SIG-M5 treated with dmso at 0.1 percent for 504 hours (cell line): Measurements from ENCODE around the gene MYO5C.

Experiments
- DNase-seq: peaks from one replicate; lab custom pipeline; 2025; ENCODE audit not compliant: unreplicated experiment; lab: John Stamatoyannopoulos, UW

MYO5C gene

GRCh38 chr15:52280326-52281084 is 15.1 kb downstream of the MYO5C start:
- DNase-seq = no peak

DNA sequence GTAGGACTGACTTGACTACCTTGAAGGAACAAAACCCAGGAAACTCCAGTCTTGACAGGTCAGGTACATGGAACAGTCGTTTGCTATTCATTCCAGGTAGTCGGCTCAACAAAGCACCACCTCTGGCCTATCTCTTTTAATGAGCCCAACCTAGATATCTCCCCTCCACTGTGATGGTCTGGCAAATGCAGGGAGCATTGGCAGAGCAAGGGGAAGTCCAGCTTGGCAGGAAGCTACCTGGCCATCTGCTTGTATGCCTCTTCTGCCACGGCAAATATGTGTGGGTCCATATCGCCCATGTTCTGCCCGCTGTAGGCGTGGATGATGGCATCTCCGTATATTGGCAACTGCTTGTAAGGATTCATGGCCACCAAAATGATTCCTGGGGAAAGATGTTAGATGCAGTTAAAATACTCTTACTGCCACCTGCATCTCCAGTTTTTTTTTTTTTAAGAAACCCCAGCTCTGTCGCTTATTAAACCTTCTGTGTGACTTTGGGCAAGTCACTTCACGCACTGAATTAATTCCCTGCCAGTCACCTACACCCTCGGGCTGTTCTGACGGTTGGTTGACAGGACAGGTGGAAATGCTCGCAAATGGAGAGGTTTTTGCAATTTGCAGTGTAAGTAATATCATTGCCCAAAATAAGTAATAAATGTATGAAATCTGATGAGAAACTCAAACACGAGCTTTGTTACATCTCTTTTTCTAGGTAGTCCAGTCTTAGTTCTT is 16.8 kb downstream of the MYO5C start:
- no peak for DNase-seq

DNA sequence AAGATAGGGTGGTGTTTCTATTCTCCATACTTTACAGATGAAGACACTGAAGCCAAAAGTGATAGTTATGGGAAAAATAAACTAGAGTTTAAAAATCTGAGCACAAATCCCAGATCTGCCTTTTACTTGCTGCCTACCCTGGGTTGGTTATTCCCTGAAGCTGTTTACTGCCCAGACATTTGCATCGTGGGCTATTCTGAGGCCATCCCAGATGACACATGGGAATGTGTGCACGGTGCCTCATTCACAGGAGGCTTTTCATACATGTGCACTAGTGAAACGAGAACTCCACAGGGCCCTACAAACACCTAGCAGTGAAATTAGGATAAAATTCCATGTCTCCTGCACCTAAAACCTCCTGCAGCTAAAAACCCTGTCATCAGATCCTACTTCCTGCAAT is 17.5 kb downstream of the MYO5C start:
- DNase-seq = no peak

DNA sequence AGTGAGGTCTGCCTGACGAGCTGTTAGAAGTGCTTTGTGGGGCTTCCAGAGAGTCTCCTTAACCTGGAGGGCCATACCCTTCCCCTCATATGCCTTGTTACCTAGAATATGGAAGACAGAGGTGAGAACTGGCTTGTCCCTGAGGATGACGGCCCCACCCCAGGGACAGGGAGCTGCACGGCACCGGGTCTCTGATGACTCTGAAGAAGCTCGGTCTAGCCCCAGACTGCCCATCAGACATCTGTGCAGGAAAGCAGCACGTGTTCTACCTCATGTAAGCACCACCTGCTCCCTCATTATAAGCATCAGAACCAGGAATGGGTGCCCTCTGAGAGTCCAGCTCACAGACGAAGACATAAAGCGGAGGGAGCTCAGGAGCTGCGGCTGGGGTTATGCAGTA is 18.0 kb downstream of the MYO5C start:
- no peak for DNase-seq

- no peak for DNase-seq
Observed at GRCh38 chr15:52276256-52276770, 19.3 kb downstream of the MYO5C start.

DNA sequence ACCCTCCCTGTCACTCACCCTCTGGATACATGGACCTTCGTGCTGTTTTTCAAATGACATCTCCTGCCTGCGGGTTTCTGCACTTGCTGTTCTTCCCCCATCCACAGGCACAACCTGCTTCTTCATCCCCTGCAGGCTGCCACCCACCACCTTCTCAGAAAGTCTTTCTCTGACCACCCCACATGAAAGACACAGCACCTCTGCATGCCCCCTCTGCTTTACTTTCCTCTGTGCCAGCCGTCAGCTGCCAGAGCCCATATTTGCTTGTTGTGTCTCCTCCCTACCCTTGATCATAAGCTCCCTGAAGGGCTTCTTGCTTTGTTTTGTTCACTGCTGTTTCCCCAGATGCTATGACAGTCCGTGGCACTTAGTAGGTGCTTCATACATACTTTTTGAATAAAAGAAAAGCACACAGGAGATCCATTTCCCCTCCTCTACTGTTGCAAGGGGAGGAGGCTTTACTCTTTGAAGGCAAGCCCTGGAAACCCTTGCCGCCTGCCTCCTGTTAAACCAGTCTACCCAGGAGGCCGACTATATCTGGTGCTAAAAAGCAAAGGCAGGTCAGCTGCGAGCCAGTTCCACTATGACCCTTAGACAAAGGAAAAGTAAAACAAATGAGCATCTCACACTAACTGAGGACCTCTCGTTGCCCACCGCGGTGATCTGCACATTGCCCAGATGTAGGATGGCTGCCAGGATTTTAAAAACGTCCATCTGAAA is 31.9 kb downstream of the MYO5C start:
- DNase-seq = no peak

DNA sequence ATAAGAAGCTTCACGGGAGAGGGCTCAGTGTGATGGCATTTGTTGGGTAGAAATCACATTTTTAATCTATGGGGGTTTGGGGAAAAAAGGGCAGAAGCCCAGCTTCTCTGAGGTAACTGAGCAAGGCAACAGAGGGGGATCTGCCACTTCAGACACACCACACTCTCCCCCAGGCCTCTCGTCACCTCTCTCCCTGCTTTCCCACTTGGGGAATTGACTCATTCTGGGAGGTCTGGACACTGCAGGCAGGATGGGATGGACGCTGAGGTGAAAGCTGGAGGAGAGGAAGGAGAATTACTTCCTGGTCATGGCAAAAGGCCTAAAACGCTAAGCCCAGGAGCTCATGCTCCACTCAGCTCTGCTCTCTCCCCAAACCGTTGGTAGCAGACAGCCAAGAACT is 33.2 kb downstream of the MYO5C start:
- DNase-seq = no peak

DNA sequence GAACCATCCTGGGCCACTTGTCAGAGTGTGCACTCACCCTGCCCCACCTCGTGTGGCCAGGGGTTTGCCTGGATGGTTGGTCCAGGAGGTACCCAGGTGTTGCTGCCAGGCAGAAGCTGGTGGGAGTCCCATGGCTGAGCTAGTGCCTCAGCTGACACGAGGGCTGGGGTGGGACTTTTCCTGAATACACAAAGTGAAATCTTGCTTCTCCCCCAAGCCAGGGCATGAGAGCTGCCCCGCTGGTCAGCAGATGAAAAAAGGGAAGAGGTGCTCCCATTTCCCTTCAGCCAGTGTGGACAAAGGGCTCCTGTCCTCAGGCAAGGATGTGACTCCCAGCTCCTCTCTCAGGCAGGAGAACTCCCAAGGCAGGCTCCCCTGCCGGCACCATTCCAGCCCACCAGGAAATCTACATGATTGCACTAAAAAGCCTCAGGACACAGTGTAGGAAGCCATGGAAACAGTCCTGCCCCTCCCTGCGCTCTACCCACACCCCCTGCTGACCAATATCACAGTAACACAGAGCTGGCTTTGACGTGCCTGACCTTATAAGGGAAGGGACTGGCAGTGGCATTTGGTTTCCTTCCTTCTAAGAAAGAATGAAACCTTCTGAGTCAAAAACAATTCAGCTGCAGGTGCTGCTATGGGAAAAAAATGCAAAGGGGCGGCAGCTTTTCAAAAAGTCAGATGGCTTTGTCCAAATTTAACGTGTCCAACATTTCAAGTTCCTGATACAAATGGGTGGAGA is 33.9 kb downstream of the MYO5C start:
- peak; percentile 39 for DNase-seq

- no peak for DNase-seq
Observed at GRCh38 chr15:52261026-52261425, 34.6 kb downstream of the MYO5C start.

DNA sequence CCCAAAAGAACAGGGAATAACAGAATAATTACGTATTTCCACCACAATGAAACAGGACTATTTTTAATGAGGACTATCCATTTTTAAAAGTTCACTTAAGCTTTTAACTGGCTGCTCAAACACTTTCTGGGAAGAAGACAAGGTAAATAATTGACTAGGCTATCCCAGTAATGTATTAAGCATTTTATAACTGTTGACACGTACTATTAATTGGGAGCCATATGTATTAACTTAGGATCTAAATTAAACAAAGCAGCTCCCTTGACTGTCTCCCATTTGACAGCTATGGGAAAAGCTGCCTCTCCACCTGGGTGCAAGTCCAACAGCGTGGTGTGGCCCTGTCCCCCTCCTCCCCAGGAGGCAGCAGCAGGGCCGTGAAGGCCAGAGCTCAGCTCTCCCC is 36.1 kb downstream of the MYO5C start:
- no peak for DNase-seq

GRCh38 chr15:52258461-52258860 is 37.1 kb downstream of the MYO5C start:
- DNase-seq = no peak

DNA sequence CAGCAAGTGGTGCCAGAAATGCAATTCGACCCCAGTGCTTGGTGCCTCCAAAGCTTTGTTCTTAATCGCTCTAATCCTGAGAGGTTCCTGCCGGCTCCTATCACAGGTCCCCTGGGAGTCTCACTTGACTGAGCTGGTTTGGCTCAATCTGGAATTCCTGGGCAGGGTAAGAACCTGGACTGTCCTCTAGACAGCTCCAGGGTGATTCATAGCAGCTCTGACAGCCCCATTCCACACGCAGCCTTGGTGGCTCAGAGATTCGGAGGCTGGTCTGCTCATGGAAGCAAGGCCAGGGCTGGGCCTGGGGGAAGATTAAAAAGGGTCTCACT is 37.9 kb downstream of the MYO5C start:
- DNase-seq = no peak

- DNase-seq = no peak
Observed at GRCh38 chr15:52256930-52257733, 38.5 kb downstream of the MYO5C start.

GRCh38 chr15:52256366-52256765 is 39.2 kb downstream of the MYO5C start:
- DNase-seq = peak; percentile 73

DNA sequence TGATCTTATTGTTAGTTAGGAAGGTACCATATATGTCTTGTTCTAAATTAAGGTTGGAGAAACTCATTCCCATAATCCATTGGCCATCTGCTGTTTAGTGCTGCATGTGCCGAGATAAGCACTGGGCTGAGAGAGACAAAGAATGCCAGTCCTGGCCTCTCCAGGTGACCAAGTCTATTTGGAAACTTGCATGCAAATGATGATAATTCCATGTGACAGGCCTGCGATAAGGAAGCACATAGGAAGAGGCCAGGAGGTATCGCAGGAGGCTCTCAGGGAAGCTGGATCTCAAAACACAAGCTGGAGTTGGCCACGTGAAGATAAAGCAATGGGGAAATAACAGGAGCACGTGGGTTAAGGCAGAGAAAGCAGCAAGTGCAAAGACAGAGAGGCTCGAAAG is 39.7 kb downstream of the MYO5C start:
- DNase-seq = no peak

DNA sequence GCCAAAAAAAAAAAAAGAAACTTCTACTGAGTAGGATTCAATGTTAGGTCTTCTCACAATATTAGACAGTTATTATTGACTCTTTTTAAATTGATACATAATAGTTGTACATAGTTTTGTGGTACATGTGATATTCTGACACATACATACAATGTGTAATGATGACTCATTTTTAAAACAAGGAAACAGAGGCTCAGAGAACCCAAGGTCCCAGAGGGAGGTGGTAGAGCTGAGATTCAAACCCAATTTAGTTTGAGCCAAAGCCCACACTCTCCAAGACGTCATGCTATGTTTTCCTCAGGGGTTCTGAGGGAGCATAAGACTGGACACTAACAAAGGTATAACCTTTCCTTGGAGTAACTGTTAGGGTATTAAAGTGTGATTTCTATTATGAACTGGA is 40.6 kb downstream of the MYO5C start:
- DNase-seq = no peak

- peak; percentile 39 for DNase-seq
Observed at GRCh38 chr15:52254391-52254790, 41.2 kb downstream of the MYO5C start.

- peak; percentile 67 for DNase-seq
Observed at GRCh38 chr15:52252781-52253180, 42.8 kb downstream of the MYO5C start.

GRCh38 chr15:52251144-52251860 is 44.3 kb downstream of the MYO5C start:
- no peak for DNase-seq

GRCh38 chr15:52247461-52247860 is 48.1 kb downstream of the MYO5C start:
- DNase-seq = no peak
